Hypothalamus (tissue), 51 donors: ENCODE data around the gene MLIP.
"Not testable (repeated sequence)": the region's sequence is repeated elsewhere in the genome, so short reads cannot be mapped to it uniquely, and the experiment has no call there.

Experiments
- DNase-seq, 51 donors: peaks; one replicate each; lab custom pipeline; 2025; lab: John Stamatoyannopoulos, UW

MLIP gene, protein sequence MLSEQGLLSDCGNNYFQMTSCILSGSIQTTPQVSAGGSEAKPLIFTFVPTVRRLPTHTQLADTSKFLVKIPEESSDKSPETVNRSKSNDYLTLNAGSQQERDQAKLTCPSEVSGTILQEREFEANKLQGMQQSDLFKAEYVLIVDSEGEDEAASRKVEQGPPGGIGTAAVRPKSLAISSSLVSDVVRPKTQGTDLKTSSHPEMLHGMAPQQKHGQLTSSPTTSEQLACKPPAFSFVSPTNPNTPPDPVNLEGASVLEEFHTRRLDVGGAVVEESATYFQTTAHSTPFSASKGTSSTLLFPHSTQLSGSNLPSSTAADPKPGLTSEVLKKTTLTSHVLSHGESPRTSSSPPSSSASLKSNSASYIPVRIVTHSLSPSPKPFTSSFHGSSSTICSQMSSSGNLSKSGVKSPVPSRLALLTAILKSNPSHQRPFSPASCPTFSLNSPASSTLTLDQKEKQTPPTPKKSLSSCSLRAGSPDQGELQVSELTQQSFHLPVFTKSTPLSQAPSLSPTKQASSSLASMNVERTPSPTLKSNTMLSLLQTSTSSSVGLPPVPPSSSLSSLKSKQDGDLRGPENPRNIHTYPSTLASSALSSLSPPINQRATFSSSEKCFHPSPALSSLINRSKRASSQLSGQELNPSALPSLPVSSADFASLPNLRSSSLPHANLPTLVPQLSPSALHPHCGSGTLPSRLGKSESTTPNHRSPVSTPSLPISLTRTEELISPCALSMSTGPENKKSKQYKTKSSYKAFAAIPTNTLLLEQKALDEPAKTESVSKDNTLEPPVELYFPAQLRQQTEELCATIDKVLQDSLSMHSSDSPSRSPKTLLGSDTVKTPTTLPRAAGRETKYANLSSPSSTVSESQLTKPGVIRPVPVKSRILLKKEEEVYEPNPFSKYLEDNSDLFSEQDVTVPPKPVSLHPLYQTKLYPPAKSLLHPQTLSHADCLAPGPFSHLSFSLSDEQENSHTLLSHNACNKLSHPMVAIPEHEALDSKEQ

DNA sequence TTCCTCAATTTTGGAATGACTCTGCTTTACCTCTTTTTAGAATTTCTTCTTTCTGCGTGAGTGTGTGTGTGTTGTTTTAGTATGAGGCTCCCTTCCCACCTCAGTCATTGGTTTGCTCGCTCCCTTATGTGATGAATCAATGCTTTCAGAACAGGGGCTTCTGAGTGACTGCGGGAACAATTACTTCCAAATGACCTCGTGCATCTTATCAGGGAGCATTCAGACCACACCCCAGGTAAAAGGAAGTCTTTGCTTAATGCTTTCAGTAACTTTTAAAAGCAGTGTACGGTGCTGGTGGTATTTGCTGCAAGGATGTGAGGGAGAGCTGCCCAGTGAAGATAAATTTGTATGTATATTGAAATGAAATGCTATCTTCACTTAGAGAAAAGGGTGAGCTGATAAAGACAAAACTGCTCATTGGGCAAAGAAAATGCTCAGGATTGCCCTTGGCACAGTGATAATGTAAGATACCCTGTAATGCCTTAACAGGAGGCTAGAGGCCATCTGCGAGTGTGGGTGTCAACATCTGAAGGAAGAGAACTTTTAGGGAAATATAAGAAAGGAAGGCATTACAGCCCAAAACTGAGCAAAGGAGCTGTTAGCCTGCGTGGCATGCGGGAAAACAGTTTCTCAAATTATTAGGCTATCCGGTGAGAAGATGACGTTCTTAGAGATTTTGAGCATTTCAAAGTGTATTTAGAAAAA, at the start of gene MLIP:
Gene MLIP (plus strand): TSS at position 103 of the 705 bp plus-strand sequence. CDS start 37 bp downstream, at position 140.
- no peak for DNase-seq

DNA sequence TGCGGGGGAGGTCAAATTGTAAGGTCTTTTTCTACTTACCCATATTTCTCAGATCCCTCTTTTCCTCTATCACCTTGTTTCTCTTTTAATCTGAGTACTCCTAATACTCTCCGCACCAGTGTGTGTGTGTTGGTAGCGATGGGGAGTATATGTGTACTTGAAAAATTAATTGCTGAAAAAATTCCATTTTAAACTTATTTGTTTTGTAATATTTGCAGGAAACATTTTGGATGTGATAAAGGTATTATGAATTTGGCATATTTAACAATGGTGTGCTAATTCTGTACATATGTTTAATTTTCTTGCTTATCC, 48.1 kb upstream of the MLIP start:
- DNase-seq = no peak

DNA sequence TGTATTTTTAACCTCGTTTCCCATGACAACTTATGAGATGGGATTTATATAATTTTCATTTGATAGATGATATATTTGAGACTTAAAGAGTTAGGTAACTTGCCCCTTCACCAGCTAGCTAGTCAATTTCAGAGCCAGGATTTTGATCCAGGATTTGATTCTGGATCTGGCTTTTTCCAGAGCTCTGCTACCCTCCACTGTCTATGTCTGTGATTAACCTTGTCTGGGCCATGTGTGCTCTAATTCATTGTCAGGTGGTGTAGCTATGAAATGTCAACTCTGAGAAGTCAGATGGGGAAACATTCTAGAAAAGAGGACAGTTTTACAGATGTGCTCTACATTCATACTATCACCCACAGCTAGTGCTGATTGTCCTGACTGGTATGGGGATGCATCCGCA, 42.5 kb upstream of the MLIP start:
- no peak for DNase-seq

DNA sequence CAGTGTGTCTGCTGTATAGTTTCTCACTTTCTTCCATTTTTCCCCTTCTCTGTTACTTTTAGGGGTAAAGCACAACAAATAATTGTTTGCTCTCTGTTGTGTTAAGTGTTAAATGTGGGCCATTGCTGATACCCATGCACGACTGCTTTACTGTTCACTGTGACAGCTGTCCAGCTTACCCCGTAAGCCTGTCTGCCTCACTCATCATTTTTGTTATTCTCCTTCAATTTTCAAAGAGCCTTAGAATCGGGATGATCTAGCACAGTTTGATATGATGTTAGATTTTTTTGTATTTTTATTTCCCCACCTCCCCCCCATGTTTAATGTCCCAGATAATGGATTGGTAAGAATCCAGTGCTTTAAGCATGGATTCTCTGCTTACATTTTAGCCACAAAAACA, 41.2 kb upstream of the MLIP start:
- no peak for DNase-seq

DNA sequence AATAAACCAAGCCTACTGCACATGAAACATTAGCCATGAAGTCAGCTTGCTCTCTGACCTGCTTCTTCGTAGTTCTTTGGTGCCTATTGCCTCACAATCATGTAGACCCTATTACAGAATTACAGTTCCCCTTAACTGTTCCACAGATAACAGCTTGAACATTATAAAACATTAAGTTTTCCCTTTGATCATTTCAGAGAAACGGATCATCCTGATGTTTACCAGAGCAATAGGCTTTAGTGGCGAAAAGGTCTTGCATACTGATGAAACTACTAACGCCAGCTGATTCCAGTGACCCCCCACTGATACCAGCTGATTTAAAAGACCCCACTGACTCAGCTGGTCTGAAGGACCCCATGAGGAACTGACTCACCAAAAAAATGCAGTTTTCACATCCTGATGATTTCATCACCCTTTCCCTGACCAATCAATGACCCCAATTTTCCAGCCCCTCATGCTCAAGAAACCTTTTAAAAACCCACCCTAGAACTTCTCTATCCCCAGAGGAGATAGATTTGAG, 39.4 kb upstream of the MLIP start:
- DNase-seq = no peak

DNA sequence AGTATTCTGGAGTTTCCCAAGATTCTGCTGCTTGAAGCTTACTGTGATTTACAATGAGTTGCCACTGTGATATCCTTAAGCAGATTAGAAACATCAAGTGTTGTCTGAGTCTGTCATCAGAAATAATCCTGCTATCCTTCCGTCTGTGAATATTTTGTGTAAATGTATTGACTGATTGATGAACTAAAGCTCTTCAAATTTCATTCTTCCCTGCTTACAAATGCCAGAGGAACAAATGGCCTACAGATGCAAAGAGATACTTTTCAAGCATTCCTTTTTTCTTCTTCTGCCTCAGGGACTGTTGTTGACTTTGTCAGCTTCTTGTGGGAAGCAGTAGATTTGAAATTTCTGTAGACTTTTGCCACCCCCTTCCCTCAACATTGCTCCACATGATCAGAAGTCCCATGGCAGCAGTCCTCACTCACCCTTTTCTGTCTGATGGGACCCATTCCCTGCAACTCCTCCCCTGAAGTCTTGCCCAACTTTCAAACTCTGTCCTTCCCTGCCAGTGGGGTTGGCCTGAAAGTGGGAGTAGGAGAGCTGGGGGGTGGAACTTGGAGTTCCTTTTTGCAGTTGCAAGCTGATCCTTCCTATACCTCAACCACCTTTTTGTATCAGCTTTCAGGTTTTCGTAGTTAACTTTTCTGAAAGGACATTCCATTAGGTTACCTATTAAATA, 38.5 kb upstream of the MLIP start:
- no peak for DNase-seq

DNA sequence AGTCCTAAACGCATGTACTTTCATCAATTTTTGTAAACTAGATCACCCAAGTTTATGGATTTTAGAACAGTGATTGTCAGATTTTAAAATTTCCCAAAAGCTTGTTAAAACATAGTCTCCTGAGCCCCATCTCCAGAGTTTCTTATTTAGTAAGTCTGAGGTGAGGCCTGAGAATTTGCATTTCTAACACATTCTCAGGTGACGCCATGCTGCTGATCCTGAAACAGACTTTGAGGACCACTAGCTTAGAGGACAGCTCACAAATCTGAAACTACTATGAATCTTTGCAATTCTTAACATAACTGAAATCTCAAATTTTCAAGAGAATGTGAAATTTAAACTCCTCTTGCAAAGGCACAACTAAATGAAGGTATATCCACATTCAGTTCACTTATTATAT, 37.8 kb upstream of the MLIP start:
- DNase-seq = no peak

DNA sequence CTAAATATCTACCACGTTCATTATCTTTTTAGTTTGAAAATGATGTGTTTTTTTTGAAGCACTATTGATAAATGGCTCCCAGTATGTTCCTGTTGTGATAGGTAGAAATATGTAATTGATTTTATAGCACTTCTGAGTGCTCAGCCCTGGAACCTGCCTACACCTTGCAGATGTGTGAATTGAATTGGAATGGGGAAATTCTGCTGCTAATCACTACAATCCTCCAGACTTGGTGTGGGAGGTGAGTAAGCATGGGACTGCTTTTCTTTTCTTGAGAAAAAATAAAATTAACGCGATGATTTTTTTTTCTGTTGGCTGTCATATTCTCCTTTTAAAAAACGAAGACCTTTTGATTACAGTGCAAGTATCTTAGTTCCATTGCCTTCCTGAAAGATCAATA, 37.1 kb upstream of the MLIP start:
- DNase-seq = no peak

DNA sequence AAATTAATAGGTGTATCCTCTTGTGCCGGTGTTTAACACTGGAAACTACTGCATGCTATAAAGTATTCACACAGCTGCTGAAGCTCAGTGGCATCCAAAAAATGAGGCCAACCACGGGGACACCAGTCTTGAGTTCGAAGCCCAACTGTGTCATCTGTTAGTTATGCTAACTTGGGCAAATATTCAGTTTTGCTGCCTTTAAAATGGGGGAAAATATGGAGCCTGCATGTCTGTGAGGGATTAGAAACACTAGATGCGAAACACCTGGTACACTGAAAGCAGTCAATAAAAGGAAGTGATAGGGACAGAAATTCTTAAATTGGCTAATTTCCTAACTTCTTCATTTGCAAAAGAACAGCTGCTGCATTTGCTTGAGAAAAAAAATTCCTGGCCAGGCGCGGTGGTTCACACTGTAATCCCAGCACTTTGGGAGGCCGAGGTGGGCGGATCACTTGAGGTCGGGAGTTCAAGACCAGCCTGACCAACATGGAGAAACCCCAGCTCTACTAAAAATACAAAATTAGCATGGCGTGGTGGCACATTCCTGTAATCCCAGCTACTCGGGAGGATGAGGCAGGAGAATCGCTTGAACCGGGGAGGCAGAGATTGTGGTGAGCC, 36.6 kb upstream of the MLIP start:
- DNase-seq = no peak

DNA sequence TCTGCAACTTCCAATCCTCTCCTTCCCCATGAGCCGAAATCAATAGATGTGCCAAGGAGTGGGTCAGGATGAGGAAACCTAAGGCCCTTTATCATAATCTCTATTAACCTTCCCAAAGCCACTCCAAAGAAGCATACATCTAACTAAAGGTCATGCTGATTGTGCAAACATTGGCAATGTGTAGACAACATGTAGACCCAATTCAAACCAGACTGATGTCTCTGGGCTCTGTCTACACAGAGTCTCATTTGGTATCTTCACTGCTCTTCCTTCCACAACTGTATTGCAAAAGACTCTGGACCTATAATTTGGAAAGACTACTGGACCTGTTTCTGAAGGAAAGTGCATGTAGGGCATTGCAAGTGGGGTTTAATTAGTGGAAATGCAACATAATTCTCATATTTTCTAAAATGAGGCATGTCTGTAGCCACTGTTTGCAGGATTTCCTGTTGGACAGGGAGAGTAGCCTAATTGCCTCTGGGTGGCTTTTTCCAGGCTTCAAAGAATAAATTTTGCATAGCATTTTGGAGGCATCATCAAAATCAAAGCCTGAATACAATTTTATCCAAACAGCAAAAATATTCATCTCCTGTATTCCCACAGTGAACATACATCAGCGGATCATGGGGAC, 35.0 kb upstream of the MLIP start:
- no peak for DNase-seq

DNA sequence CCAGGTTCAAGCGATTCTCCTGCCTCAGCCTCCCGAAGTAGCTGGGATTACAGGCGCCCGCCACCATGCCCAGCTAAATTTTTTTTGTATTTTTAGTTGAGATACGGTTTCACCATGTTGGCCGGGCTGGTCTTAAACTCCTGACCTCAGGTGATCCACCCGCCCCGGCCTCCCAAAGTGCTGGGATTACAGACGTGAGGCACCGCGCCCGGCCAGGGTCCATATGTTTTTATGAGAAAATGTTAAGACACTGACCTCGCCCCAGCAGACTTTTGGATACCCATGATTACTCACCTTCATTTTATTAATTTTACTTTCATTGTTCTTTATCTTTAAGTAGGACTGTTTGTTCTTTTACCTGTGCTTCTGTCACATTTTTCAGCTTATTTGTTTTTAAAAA, 29.7 kb upstream of the MLIP start:
- DNase-seq = not testable (repeated sequence)

DNA sequence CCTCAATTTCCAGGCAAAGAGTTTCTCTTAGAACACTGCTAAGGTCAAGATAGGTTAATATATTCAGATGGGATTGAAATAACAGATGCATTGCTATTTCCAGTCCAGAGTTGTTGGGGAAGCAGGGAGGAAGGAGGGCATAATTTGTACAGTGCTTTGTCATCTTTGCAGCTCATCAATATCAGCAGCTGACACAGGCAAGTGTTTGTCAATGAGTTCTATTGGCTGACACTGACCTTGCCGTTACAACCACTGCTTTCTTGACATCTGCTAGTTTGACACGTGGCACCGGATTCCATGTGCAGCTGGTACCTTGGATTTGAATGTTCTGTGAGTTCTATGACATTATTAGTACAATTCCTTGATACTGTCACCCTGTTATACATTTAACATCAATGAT, 28.0 kb upstream of the MLIP start:
- no peak for DNase-seq

DNA sequence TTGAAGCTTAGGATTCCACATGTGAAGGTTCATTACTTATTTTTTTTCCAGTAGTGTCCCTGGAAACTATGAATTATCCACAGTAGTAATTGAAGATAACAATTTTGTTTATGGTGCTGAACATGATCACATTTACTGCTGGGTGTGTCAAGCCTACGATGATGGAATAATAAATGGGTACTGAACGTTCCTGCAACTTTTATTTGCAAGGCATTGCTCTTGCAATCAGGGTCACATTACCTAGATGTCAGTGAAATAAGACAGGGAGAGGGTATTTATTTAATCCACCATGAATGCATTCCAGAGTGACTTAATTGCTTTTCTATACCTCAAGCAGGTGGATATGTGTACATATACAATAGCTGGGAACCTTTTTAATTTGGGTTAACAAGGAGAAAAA, 27.0 kb upstream of the MLIP start:
- no peak for DNase-seq

DNA sequence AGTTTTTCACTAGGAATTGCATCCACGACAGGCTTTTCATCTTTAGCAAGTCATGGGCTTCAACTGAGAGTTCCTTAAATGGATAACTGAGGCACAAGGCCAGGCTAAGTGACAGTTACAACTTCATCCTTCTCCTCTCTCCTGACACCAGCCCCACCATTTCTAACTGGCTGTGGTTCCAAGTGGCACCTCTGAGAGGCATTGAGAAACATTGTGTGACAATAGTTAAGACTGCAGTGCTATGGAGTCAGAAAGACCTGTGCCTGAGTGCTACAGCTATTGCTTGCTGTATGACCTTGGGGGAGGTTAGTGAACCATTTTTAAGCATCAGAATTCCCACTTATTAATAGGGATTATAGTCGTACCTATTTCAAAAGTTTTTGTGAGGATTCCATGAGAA, 26.2 kb upstream of the MLIP start:
- no peak for DNase-seq

DNA sequence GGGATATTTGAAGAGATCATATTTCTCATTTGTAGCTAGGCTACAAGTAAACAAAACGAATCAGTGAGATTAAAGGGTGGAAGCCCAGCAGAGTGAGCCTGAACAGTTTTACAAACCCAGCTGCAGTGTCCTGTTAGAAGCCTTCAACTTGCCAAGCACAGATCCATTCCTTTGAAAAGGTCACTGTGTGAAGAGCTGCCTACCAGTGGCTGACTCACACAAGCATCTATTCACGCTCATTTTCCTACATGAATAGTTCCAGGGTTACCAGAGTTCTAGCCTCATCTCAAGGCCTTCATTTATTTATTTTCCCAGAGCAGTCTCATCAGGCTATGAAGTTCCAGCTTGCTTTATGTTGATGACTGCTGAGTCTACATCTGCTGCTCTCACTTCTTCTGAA, 25.7 kb upstream of the MLIP start:
- peak in 16 of 51 donors; percentile 1 to 28 (median 9) for DNase-seq

DNA sequence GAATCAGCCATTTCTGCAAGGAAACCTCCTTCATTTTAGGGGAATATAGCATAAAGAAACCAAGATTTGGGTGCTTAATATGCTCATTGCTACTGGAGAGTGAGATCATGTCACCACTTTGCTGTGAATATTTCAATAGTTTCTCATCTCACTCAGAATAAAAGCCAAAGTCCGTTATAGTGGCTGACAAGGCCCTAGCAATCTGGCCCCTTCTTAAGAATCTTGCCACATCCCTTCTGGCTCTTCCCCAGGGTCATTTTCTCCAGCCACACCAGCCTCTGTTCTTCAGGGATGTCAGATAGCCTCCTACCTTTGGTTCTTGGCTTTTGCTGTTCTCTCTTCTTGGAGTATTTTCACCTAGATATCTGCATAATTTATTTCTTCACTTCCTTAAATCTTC, 24.8 kb upstream of the MLIP start:
- DNase-seq = no peak

DNA sequence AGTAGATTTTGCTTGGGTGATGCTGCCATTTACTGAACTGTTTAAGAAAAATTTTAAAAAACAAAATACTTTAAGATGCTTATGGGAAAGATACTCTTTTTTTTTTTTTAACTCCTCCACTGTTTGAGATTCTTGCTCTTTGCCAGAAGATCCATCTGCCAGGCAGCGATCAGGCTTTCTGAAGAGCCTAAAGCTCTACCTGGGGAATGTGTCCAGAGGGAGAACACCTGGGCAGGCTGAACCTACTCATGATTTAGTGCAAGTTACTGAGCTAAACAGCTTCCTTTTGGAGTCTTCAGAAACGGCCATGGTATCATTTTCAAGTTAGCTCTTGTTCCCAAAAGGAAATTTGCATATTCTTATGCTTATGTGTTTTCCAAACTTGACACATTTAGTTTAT, 23.5 kb upstream of the MLIP start:
- DNase-seq = no peak

DNA sequence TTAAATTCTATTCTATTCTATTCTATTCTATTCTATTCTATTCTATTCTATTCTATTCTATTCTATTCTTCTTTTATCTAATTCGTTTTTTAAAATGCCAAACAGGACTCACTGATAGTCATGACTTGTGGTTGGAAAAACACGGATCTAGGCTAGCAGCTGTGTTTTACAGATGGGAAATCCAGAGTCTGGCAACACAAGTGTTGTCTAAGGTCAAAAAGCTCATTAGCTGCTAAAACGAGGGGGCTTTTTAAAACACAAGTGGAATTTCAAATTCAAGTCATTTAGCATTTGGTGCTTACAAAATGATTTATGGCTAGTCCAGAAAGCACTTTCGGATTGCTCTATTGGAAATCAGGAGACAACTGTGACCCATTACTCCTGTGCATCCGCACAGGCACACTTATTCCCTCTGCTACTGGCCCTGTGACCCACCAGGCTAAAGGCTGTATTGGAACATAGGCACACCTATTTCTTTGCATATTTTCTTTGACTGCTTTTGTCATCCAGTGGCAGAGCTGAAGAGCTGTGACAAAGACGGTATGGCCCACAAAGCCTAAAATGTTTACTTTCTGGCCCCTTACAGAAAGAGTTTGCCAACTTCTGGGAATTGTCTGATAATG, 17.8 kb upstream of the MLIP start:
- no peak for DNase-seq

DNA sequence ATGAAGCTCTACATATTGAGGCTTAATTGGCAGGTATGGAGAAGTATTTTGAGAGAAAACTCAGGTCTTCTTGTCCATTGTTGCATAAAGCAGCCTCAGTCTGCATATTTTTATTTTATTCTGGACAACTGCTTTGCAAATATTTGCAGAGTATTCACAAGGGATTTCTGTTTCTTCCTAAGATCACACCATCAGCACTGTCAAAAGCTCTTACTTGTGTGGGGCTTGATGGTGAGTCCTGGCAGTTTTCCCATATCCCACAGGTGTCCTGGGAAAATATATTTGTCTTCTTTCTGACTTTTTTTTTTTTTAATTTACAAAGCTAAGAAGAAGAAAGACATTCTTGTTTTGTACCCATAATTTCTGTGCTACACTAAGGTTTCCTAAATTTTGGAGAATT, 16.9 kb upstream of the MLIP start:
- no peak for DNase-seq
